Right lobe of liver (tissue), 4 donors: ENCODE measurements around the gene DFFA.
"Not testable (repeated sequence)": the region's sequence is repeated elsewhere in the genome, so short reads cannot be mapped to it uniquely, and the experiment has no call there.

Source experiments
- POLR2A ChIP-seq: fragments of 450-650 bp; IDR thresholded peaks from one replicate; pipeline ENCODE4 v1.6.1; 2017; ENCODE audit warnings: antibody characterized with exemption, mild to moderate bottlenecking
- TF ChIP-seq, protein P1 (sequence below), 4 donors: fragments of 200-600 bp in 3 of 4; fragments of 450-650 bp in 1 of 4; IDR thresholded peaks; one replicate each; pipeline versions ENCODE4 v1.5.1 to v1.8.0; 2016 to 2022; ENCODE audit warnings: antibody characterized with exemption in 4 of 4, mild to moderate bottlenecking in 2 of 4
- donor health status: DM: no; HTN: no; CAD: no.
- donor health status: DM: no; HTN: no; CAD: no.
- donor health status: DM: no; HTN: yes; CAD: no.

DNA sequence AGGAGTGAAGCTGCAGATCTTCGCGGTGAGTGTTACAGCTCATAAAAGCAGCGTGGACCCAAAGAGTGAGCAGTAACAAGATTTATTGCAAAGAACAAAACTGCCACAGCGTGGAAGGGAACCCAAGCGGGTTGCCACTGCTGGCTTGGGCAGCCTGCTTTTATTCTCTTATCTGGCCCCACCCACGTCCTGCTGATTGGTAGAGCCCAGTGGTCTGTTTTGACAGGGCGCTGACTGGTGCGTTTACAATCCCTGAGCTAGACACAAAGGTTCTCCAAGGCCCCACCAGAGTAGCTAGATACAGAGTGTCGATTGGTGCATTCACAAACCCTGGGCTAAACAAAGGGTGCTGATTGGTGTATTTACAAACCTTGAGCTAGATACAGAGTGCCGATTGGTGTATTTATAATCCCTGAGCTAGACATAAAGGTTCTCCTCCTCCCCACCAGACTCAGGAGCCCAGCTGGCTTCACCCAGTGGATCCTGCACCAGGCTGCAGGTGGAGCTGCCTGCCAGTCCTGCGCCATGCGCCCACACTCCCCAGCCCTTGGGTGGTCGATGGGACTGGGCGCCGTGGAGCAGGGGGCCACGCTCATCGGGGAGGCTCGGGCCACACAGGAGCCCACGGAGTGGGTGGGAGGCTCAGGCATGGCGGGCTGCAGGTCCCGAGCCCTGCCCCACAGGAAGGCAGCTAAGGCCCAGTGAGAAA, 46.3 kb downstream of the DFFA start:
- TF ChIP-seq, protein P1, sequence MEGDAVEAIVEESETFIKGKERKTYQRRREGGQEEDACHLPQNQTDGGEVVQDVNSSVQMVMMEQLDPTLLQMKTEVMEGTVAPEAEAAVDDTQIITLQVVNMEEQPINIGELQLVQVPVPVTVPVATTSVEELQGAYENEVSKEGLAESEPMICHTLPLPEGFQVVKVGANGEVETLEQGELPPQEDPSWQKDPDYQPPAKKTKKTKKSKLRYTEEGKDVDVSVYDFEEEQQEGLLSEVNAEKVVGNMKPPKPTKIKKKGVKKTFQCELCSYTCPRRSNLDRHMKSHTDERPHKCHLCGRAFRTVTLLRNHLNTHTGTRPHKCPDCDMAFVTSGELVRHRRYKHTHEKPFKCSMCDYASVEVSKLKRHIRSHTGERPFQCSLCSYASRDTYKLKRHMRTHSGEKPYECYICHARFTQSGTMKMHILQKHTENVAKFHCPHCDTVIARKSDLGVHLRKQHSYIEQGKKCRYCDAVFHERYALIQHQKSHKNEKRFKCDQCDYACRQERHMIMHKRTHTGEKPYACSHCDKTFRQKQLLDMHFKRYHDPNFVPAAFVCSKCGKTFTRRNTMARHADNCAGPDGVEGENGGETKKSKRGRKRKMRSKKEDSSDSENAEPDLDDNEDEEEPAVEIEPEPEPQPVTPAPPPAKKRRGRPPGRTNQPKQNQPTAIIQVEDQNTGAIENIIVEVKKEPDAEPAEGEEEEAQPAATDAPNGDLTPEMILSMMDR (IDR thresholded peaks at IDR 0.05): not testable (repeated sequence)
- TF ChIP-seq POLR2A: not testable (repeated sequence)
